Limb (tissue), 2 donors: ENCODE results near the gene LPXN.
"Not testable (repeated sequence)": the region's sequence is repeated elsewhere in the genome, so short reads cannot be mapped to it uniquely, and the experiment has no call there.

ENCODE experiments used
- DNase-seq, 2 donors: peaks; one replicate each; pipeline ENCODE4 v3.0.0-alpha.2; 2016; ENCODE audit errors: extremely low spot score in 2 of 2

The LPXN gene

DNA sequence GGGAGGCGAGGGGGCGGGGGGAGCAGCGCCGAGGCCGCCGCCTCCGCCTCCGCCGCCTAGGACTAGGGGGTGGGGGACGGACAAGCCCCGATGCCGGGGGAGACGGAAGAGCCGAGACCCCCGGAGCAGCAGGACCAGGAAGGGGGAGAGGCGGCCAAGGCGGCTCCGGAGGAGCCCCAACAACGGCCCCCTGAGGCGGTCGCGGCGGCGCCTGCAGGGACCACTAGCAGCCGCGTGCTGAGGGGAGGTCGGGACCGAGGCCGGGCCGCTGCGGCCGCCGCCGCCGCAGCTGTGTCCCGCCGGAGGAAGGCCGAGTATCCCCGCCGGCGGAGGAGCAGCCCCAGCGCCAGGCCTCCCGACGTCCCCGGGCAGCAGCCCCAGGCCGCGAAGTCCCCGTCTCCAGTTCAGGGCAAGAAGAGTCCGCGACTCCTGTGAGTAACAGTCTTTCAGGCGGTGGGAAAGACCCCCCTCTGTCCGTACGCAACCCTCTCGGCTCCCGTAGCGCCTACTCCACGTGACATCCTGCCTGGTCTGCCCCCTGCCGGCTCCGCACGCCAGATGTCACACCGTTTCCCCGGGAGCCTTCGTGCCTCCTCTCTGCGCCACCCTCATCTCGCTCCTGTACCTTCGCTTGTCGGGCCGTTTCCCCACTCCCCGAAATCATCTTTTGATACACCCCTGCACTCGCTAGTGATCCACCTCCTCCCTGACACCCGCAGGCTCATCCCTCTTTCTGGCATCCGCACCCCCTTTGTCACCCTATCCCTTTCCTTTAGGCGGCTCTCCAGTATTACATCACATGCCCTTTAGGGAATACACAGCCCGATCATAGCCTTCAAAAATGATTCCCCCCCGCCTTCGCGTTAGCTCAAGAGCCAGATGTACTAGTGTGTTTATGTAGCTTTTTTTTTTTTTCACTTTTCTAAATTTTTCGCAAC is 3.8 kb upstream of the LPXN start:
- DNase-seq: peak; percentile 91 to 95

DNA sequence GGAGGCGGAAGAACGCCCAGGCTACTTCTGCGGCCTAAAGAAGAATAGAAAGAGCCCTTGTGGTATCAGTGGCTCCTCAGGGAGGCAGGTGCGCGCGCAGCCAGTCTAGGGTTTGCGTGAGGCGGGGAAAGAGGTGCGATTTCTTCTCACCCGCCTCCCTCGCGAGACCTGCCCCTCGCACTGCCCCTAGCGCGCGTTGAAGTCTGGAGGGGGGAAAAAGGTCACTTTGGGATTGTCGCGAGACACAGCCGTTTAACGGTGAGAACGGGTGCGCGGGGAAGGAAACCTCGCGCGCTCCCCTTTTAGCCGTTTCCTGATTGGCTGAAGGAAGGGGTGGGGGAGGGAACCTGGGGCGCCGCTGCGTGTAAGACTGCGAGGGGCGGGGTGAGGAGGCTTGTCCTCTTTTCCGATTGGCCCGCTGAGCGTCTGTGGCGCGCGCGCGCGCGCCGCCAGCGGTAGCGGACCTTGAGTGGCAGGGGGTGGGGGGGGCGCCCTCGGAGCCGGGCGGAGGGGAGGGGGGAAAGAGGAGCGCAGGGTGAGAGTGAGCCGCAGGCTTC is 3.1 kb upstream of the LPXN start, which contains the start of gene ZFP91:
Gene ZFP91 (plus strand): TSS at position 429 of the 557 bp plus-strand sequence. CDS start 219 bp downstream, outside the sequence.
- DNase-seq: peak; percentile 98 to 99

DNA sequence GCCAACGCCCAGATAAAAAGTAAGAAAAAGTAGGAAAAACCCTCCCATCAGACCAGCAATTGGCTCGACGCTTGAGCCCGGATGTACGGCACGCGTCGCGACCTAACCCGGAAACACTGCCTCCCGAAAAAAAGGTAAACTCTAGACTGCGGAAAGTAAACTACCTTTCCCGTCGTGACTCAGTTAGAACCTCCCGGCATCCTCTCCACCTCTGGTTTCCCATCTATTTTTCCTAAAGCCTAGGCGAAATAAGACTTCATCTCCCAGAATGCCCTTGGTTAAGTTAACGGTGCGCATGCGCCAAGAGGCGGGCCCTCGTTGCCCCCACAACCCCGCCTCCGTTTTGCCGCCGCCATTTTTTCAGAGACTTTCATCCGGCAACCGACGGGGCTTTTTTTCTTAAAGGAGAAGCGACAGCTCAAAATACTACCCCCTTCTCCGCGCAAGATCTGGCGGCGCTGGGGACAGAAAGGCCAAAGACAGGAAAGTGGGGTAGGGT is 2.5 kb upstream of the LPXN start:
- DNase-seq: peak; percentile 95 to 100

DNA sequence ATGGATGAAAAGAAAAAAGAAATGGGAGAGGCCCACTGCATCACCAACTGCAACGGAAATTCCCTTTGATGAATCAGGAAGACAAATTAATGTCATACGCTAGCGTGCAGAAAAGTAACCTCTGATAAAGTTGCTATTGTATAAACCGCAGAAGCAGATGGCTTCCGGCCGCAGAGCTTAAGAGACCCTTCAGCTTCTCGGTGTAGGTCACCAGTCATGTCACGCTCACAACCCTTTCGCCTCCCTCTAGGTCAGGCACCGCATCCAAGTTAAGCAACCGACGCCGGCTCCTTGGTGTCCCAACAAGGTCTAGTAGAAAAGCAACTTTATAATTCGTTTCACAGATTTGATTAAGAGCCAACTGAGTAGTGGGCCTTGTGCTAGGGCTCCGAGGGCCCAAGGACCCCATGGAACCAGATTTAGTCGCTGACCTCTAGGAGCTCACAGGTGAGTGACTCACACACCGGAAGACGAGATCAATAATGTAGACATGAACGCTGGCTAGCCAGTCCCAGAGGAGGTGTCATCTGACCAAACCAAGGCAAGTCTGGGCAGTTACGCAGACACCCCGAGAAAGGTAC is 2.0 kb upstream of the LPXN start:
- DNase-seq: peak in 1 of 2 donors; percentile 51

DNA sequence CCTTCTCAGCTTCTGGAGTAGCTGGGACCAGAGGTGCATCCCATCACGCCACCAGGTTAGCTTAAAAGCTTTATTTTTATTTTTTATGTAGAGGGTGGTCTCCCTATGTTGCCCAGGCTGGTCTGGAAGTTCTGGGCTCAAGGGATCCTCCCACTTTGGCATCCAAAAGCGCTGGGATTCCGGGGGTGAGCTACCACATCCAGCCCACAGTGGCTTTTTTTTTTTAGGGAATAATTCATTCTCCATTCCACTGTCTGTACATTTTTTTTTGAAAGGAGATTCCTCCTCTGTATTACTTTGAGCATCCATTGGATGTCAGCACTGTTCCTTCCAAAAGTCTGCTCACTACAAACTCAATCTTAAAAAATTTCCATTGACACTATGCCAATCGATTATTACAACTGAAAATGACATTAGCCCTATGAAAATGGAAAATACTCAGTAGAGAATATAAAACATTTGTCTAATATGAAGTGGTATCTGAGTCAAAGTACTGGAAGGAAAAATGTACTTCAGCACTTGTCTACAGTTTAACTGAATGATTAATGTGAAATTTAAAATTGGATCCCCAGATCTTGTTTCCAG is 1.3 kb upstream of the LPXN start:
- peak in 1 of 2 donors; percentile 65 for DNase-seq

DNA sequence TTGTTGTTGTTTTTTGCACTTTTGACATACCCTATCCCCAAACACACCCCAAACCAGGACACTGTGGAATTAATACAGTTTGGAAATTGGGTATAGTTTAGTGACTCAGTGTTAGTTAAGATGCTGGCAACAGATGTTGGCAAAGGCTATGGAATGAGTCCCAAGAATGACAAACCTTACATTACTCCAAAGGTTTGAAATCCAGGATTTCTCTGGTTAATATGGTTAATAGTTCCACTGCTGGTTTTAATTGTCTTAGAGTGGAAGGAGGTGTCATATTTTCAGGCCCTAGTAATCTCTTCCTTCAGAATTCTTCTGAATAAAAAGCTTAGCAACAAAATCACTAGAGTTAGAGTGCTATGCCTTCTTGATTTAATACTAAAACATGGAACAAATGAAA is 775 bp downstream of the LPXN start:
- DNase-seq: no peak

DNA sequence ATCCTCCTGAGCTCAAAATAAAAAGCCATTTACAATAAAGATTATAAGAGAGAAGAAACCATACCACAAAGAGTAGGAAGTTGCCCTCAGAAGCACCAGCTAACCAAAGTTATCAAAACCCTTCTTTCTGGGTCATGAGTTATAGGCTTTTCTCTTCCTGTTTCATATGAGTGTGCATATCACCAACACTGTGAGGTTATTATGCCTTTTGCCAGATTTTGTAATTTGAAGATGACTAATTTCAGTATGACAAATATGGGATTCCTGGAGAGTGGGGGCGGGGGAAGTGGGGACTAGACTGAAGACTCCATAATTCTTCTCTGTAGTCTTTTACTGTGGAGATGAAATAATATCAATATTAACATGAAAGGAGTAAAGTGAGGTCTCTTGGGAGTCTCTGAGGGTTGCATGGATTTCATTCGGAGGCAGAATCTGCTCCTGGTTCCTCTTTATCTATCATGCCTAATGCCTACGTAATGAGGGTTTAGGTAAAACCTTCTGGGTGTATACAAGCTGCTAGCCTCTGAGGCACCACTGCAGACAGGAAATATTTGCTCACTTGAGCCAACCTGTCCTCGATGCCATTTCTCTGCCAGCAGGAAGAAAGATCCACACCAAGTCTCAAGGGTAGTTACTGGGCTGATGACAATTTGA is 2.1 kb downstream of the LPXN start:
- no peak for DNase-seq

DNA sequence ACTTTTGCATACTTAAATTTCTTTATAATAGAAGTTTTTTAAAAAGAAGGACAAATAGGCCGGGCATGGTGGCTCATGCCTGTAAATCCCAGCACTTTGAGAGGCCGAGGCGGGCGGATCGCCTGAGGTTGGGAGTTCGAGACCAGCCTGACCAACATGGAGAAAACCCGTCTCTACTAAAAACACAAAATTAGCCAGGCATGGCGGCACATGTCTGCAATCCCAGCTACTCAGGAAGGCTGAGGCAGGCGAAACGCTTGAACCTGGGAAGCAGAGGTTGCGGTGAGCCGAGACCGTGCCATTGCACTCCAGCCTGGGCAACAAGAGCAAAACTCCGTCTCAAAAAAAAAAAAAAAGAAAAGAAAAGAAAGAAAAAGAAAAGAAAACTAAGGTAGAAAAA is 2.8 kb downstream of the LPXN start:
- not testable (repeated sequence) for DNase-seq

DNA sequence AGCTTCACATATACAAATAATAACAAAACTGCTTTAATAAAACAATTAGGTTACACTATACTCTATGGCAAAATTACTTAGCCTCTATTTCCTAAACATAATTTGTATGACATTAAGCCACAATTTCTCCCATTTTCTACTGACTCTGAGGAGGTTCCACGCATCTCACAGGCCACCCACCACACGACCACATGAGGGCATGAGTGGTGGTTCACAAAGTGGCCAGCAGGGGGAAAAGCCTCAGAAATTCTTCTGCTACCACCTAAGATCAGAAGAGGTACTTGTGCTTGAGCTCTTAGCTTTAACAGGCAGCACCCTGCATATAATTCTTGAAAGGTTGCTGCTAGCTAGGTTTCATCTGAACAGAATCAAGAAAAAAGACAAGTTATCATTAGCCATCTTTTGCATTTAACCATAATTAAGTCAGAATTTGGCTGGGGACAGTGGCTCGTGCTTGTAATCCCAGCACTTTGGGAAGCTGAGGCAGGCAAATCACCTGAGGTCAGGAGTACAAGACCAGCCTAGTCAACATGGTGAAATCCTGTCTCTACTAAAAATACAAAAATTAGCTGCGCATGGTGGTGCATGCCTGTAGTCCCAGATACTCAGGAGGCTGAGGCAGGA is 7.7 kb downstream of the LPXN start:
- peak in 1 of 2 donors; percentile 56 for DNase-seq

DNA sequence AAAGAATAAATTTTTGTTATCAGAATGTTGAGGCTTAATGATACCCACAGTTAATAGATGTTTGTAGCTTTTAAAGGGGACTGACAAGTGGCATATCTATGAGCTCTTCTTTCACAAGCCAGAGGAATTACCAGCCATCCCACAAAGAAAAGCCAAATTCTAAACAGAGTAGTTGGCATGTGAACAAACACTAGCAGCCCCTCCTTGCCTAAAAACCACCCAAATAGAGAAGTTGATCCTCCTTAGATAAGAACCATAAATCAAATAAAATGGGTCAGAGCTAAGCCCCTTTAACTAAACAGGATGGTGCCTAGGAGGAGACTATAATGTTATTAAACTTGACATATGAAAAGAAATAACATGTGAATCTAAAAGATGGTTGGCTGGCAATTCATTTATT is 11.4 kb downstream of the LPXN start:
- DNase-seq: no peak

DNA sequence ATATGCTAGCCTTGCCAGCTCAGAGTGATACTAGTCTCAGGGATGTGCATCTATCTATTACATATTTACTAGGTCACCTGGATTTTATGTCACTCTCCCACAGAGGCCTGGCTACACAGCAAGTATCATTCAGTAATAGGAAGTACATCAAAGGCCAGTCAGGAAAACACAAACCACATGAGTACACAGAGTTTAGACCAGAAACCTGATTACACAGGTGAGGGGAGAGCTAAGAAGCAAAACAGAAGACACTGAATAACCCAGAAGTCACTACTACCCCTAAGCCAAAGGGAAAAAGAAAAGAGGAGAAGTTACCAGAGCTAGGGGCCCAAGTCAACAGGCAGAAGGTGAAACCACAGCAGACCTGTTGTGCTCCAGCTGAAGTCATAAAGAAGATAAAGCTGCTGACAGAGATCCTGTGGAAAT is 13.3 kb downstream of the LPXN start:
- DNase-seq: no peak

DNA sequence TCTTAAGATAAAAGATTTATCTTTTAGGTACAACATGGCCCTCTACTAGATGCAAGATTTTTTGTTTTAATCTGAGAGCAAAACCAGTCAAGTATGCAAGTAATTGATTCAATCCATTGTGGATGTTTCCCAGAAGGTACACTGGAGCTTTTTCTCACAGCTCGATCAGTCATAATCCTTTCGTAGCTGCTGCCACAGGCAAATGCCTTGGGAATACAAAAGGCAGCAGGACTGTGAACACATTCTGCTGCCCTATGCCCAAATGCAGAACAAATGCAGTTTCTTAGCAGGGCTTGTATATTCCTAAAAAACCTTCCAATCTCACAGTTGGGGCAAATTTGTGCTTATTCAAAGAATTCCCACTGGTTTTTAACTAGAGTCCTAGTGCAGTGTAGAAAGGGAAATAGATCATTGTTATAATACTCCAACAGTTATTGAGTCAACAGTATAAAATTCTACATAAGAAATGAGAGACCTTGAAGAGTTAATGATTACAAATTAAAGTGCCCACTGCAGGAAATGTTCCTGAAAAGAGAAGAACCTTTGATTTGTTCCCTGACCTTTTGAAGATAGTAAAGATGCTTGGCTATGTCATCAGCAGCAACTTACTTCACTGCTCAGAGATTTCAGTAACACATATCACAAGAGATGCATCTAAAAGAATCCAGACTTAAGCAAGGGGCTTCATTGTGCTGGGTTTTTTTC is 14.1 kb downstream of the LPXN start:
- DNase-seq: no peak

DNA sequence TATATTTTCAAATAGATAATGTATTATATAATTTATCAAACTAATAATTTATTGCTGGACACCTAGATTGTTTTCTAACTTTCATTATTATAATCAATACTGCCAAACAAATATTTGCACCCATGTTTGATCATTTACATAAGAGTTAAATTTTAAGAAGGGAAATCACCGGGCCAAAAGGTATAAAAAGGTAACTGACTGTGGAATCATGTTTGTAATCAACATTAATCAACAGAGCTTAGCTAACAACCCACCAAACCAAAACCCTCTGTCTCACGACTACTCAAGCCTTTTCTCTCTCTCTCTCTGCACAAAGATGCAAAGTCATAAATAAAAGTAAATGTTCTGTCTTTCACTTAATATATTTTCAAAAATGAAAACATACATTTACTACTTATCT is 14.8 kb downstream of the LPXN start:
- DNase-seq: no peak

DNA sequence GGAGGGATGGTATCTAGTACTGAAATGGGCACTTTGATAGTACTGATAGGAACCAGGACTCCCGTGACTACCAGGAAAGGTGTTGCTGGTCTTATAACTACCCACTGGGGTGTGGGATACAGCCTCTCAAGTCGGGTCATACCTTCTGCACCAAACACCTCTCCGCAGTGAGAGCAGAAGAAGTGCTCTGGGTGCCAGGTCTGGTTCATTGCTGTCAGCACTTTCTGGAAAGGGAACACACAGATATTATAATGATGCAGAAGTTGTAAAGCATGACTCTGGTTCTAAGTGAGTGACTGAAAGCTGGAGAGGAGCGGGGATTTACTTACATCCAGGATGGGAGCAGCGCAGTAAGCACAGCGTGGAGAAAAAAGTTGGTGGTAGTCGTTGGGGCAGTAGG is 26.0 kb downstream of the LPXN start:
- DNase-seq: no peak

DNA sequence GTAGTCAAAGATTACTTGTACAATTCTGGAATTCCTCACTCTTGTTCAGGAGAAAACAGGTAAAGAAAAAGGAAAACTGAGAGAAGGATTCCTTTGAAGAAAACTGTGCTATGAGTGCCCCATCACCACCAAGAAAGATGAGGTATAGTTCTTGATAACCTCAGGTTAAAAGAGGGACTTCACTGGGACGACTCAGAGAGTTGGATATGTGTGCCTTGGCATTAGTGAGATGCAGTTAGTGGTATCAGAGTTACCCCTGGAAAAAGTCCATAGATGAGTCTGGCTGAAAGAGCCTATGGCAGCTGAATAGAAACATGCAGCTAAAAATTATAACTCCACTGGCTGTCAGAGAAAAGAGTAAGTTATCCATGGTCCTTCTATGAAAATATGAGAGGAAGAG is 28.8 kb downstream of the LPXN start:
- DNase-seq: no peak

DNA sequence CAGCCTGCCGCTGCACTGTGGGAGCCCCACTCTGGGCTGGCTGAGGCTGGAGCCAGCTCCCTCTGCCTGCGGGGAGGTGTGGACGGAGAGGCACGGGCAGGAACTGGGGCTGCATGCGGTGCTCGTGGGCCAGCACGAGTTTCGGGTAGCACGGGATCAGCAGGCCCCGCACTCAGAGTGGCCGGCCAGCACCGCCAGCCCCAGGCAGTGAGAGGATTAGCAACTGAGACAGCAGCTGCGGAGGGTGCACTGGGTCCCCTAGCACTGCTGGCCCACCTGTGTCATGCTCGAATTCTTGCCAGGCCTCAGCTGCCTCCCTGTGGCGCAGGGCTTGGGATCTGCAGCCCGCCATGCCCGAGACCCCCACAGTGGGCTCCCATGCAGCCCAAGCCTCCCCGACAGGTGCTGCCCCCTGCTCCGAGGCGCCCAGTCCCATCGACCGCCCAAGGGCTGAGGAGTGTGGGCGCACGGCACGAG is 43.8 kb downstream of the LPXN start:
- no peak for DNase-seq

DNA sequence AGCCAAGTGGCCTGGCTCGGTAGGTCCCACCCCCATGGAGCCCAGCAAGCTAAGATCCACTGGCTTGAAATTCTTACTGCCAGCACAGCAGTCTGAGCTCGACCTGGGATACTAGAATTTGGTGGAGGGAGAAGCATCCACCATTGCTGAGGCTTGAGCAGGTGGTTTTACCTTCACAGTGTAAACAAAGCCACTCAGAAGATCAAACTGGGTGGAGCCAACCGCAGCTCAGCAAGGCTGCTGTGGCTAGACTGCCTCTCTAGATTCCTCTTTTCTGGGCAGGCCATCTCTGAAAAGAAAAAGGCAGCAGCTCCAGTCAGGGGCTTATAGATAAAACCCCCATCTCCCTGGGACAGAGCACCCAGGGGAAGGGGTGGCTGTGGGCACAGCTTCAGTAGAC is 45.4 kb downstream of the LPXN start:
- no peak for DNase-seq

DNA sequence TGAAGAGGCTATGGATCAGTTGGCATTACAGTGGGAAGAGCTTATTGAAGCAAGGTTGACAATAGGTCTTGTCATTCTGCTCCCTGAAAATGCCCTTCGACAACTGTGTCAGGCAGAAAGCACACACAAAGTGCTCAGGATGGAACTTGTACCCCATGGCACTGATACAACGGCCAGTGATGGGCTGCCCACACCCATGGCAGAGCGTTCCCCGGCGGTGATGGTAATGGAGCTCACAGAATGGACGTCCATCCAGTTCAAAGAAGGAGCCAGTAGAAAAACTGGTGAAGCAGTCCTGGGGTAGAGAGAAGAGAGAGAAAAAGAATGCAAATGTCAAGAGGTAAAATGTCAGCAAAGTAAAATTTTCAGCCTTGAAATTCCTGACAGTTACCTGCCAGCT is 48.2 kb downstream of the LPXN start:
- DNase-seq: no peak

DNA sequence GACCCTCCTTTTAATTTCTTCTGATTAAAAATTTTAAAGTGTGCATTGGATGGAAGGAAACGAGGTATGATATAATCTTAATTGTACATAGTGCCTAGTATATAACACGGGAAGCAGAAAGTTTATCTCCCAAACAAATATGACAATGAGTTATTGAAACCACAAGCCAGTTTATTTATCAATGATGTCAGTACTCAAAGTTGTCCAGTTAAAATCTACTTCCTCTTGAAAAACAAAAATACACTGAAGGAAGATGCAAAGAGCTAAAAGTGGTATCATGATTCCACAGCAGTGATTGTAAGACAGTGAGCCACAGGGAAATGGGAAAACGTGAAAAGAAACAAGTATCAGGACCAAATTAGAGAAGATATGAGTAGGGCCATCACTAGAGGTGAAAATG is 48.9 kb downstream of the LPXN start:
- DNase-seq: no peak

DNA sequence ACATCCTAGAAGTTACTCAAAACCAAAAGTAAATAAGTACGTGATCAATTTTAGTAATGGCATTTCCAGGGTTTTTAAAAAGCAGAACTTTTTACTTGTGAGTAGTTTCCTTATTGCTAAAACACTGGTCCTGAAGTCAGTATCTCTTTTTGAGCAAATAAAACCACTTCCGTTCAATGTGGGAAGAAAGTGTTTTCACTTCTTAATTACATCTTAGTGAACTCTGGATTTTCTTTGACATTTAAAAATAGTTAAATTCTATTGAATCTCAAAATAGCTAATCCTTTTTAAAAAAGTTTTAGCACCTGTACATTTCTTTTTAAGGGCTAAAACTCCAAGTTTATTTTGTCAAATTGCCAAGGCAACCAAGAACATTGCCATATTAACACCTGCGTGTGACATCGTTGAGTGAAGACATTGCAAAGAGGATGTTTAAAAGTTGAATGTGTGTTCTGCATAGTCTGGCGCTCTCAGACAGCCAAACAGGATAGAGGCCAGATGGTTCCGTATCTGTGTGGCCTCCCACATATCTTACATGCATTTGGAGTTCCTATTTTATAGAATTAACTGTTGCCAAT is 50.5 kb downstream of the LPXN start:
- DNase-seq: no peak
